ENCODE measurements around the gene GJC1. TPM values are rescaled to one million over a fixed set of nuclear protein-coding genes. Genes with fewer than 3 reads are reported as not detected.

The GJC1 gene
- polyA plus RNA-seq, 1 of the 3 experiments (the other 2 are of a cell fraction) = 15.2 TPM

DNA sequence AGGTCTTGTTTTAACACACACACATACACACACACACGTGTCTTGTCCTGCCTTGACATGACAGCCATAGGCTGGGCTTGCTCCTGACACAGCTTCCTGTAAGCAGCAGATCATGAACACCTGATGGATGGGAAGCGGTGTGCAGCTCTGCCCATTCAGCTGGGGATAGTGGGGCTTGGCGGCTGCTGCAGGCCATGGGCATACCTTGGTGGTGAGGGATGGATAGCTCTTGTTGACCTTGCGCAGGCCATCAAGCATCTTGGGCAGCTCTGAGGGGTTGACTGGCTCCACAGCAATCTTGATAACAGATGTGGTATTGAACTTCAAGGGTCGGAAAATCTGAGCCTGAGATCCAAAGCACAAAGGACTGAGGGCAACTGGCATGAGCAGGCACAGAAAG, 29.6 kb upstream of the GJC1 start:
- H3K36me3 ChIP-seq (replicated peaks in 1 of 2; ENCODE audit: control insufficient read depth in 1 of 2, insufficient read depth in 2 of 2, low read length in 1 of 2) = peaks cover 64 to 86% of the 10 kb centered on the region in 2 experiments

DNA sequence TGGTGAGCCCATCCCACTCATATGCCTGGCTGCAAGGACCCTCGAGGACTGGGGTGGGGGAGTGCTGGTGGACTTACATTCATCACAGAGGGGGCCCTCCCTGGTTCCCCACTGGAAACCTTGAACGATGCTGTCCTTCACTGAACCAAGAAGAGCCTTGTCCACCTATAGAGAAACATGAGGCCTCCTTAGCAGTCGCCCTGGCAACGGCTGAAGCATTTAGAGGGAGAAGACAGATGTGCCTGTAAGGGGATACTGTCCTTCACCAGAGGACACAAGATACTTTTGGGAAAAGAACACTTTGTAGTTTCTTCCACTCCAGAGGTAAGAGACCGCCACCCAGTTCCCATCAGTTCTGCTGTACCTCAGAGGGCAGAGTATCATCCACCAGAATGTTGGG, 24.1 kb upstream of the GJC1 start:
- Histone ChIP-seq H3K4me1 (ENCODE audit: control insufficient read depth in 1 of 2, insufficient read depth in 2 of 2, low read depth in 1 of 2, low read length in 1 of 2) (peaks cover 0 to 3% of the 10 kb centered on the region in 2 experiments; a peak in 1 of 4 replicates), H3K27ac (ENCODE audit: low read depth in 2 of 2, low read length in 1 of 2) (no peak overlapping the region), H3K9me3 (no peaks in the 10 kb centered on the region), H4K20me1 (ENCODE audit: insufficient read depth) (no peaks in the 10 kb centered on the region), H3K27me3 (ENCODE audit: insufficient read depth) (no peaks in the 10 kb centered on the region), H3K79me2 (ENCODE audit: insufficient read depth) (no peaks in the 10 kb centered on the region), H3F3A (replicated peaks; ENCODE audit: insufficient read depth) (peaks cover 4% of the 10 kb centered on the region), H3K4me2 (no peak overlapping the region), H3K36me3 (replicated peaks in 1 of 2; ENCODE audit: control insufficient read depth in 1 of 2, insufficient read depth in 2 of 2, low read length in 1 of 2) (peaks cover 63 to 65% of the 10 kb centered on the region in 2 experiments), H3K4me3 (ENCODE audit: low read depth in 2 of 2, low read length in 1 of 2) (no peak overlapping the region), H2AFZ (ENCODE audit: low read depth) (no peak overlapping the region), H3K9me2 (no peaks in the 10 kb centered on the region), H3K9ac (no peak overlapping the region)
- no peak for DNase-seq
- WGBS (ENCODE audit: low lambda C conversion rate) = 91% methylated on average over 5 of the region's 5 CpGs
- POLR2A ChIA-PET = no interaction called here
- TF ChIP-seq GABPA (IDR thresholded peaks at IDR 0.05; ENCODE audit: low read depth) (no peak), POLR2AphosphoS5 (IDR thresholded peaks at IDR 0.05; ENCODE audit: low read depth, low read length) (no peak), MXI1 (IDR thresholded peaks at IDR 0.05; ENCODE audit: low read depth, low read length) (no peak), FOSL2 (IDR thresholded peaks at IDR 0.05; ENCODE audit: borderline replicate concordance, low read depth) (no peak), YY1 (IDR thresholded peaks at IDR 0.05; ENCODE audit: low read depth) (no peak), RXRA (IDR thresholded peaks at IDR 0.05; ENCODE audit: borderline replicate concordance, low read depth) (no peak), GATA2 (CRISPR knock-in tag; IDR thresholded peaks at IDR 0.05) (no peak), MEF2A (IDR thresholded peaks at IDR 0.05; ENCODE audit: borderline replicate concordance, low read depth) (no peak), ELF1 (IDR thresholded peaks at IDR 0.05) (no peak), RAD21 (IDR thresholded peaks at IDR 0.05; ENCODE audit: low read length) (no peak), FOXM1 (IDR thresholded peaks at IDR 0.05; ENCODE audit: low read depth) (no peak), SIN3A (IDR thresholded peaks at IDR 0.05; ENCODE audit: borderline replicate concordance, low read depth, low read length) (no peak)
- TF ChIP-seq, protein P1, sequence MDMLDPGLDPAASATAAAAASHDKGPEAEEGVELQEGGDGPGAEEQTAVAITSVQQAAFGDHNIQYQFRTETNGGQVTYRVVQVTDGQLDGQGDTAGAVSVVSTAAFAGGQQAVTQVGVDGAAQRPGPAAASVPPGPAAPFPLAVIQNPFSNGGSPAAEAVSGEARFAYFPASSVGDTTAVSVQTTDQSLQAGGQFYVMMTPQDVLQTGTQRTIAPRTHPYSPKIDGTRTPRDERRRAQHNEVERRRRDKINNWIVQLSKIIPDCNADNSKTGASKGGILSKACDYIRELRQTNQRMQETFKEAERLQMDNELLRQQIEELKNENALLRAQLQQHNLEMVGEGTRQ (IDR thresholded peaks at IDR 0.05; ENCODE audit: borderline replicate concordance, low read depth, low read length) = no peak
- TF ChIP-seq, protein P2, sequence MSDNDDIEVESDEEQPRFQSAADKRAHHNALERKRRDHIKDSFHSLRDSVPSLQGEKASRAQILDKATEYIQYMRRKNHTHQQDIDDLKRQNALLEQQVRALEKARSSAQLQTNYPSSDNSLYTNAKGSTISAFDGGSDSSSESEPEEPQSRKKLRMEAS (IDR thresholded peaks at IDR 0.05; ENCODE audit: low read depth) = no peak
- CTCF ChIA-PET = interaction anchor here (2.5 to 17.4 kb wide), 2 partner anchors 11 to 77 kb away, joined by 12 to 202 read pairs; no protein-coding TSS in a partner anchor

More for the DNA sequence above, 29.6 kb upstream of the GJC1 start:
- Histone ChIP-seq H3K27me3 (ENCODE audit: insufficient read depth) (0 out of 2 replicates have a peak, but pooled peaks cover 3% of the 10 kb centered on the region), H2AFZ (ENCODE audit: low read depth) (no peak overlapping the region), H3K4me3 (ENCODE audit: low read depth in 2 of 2, low read length in 1 of 2) (no peak overlapping the region), H3F3A (replicated peaks; ENCODE audit: insufficient read depth) (no peaks in the 10 kb centered on the region), H3K4me2 (no peak overlapping the region), H3K79me2 (ENCODE audit: insufficient read depth) (no peaks in the 10 kb centered on the region), H3K9me3 (no peaks in the 10 kb centered on the region), H3K9ac (no peak overlapping the region), H3K4me1 (ENCODE audit: control insufficient read depth in 1 of 2, insufficient read depth in 2 of 2, low read depth in 1 of 2, low read length in 1 of 2) (no peaks in the 10 kb centered on the region), H3K27ac (ENCODE audit: low read depth in 2 of 2, low read length in 1 of 2) (no peak overlapping the region), H4K20me1 (ENCODE audit: insufficient read depth) (no peaks in the 10 kb centered on the region), H3K9me2 (no peaks in the 10 kb centered on the region)
- DNase-seq = no peak
- ChIA-PET POLR2A (no interaction called here), CTCF (interaction anchor here (0.8 to 17.4 kb wide), 9 partner anchors 9 to 239 kb away, joined by 3 to 202 read pairs (median 3); no protein-coding TSS in a partner anchor)
- 92% methylated on average over 5 of the region's 5 CpGs for WGBS (ENCODE audit: low lambda C conversion rate)
- TF ChIP-seq, protein P3, sequence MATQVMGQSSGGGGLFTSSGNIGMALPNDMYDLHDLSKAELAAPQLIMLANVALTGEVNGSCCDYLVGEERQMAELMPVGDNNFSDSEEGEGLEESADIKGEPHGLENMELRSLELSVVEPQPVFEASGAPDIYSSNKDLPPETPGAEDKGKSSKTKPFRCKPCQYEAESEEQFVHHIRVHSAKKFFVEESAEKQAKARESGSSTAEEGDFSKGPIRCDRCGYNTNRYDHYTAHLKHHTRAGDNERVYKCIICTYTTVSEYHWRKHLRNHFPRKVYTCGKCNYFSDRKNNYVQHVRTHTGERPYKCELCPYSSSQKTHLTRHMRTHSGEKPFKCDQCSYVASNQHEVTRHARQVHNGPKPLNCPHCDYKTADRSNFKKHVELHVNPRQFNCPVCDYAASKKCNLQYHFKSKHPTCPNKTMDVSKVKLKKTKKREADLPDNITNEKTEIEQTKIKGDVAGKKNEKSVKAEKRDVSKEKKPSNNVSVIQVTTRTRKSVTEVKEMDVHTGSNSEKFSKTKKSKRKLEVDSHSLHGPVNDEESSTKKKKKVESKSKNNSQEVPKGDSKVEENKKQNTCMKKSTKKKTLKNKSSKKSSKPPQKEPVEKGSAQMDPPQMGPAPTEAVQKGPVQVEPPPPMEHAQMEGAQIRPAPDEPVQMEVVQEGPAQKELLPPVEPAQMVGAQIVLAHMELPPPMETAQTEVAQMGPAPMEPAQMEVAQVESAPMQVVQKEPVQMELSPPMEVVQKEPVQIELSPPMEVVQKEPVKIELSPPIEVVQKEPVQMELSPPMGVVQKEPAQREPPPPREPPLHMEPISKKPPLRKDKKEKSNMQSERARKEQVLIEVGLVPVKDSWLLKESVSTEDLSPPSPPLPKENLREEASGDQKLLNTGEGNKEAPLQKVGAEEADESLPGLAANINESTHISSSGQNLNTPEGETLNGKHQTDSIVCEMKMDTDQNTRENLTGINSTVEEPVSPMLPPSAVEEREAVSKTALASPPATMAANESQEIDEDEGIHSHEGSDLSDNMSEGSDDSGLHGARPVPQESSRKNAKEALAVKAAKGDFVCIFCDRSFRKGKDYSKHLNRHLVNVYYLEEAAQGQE (IDR thresholded peaks at IDR 0.05; ENCODE audit: low read depth, low read length) = no peak
- TF ChIP-seq EP300 (IDR thresholded peaks at IDR 0.05; ENCODE audit: borderline replicate concordance in 1 of 2, low read depth in 1 of 2, low read length in 1 of 2) = no peak
